GM12891 (cell line): ENCODE data around the gene PDE8A.

Source experiments
- POLR2A ChIP-seq: IDR thresholded peaks from 2 replicates; pipeline ENCODE4 v1.6.1; 2011; ENCODE audit warnings: low read depth, low read length, control low read depth
- POLR2AphosphoS5 ChIP-seq: IDR thresholded peaks from 2 replicates; pipeline ENCODE4 v1.6.1; 2011; ENCODE audit warnings: low read depth, low read length, control low read depth
- SPI1 ChIP-seq: IDR thresholded peaks from 2 replicates; pipeline ENCODE4 v1.6.1; 2011; ENCODE audit warnings: low read depth, low read length, control low read depth
- TAF1 ChIP-seq: IDR thresholded peaks from 2 replicates; pipeline ENCODE4 v1.6.1; 2011; ENCODE audit warnings: low read depth, low read length, control low read depth

DNA sequence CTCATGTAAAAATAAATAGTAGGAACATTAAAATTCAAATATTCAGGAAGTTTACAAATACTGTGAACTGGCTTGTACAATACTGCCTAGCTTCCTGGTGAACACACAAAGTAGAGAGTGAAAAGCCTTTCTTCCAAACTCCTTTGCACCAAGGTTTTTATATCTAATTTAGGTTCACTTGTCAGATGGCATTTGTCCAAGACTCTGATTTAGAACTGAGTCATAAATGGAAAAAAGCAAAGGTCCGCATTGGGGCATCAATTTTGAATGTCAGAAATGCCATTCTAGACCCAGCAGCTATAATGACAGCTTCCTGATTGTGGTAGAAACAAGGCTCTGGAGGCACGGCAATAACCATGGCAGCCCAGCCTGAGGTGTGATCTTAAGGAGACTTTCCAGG, 160.7 kb downstream of the PDE8A start:
- TF ChIP-seq POLR2A, result no peak
- TF ChIP-seq POLR2AphosphoS5, result no peak
- TF ChIP-seq TAF1, result no peak
- no peak for TF ChIP-seq SPI1
